Measurements from ENCODE around the gene STK16. TPM values are rescaled to one million over a fixed set of nuclear protein-coding genes. Genes with fewer than 3 reads are reported as not detected.
A peak's percentile ranks its signal among the peaks of the same experiment; 100 is the strongest.

The STK16 gene
- total and polyA plus RNA-seq, 2 donors = 21.4 to 55.1 TPM

DNA sequence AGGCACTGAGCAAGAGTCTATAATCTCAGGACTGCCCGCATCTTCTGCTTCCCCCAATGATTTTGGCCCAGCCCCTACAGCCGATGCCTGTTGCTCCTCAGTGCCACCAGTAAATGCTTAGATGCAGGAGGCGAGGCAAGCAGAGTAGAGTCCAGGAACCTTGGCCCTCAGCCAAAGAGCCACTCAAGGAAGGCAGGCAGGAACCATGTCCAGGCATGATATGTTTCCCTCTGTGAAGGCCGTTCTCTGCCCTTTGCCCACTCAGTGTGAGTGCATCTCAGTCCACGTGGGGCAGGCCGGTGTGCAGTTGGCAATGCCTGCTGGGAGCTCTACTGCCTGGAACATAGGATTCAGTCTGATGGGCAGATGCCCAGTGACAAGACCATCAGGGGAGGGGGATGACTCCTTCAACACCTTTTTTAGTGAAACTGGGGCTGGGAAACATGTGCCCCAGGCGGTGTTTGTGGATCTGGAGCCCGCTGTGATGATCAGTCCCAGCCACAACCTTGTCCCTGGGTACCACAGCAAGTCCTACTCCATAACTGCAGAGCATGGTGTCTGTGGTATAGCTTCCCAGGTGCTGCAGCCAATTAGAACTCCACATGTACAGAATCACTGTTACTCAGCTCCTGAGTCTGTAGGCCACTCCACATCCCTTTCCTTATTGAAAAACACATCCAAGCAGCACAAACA is 24.2 kb downstream of the STK16 start:
- H3K27ac ChIP-seq (ENCODE audit: low read depth in 1 of 2, low read length in 1 of 2) = no peak overlapping the region

DNA sequence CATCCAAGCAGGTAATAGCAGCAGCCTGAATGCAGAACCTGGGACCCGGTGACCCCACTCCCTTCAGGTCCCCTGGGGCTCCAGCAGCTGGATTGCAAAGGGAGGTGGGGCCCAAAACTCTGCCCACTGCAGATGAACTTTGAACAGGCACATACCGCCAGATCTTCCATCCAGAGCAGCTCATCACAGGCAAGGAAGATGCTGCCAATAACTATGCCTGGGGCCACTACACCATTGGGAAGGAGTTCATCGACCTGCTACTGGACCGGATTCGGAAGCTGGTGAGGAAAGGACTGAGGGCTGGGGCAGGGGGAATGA is 24.7 kb downstream of the STK16 start:
- Histone ChIP-seq H3K36me3 (ENCODE audit: control insufficient read depth in 2 of 2, insufficient read depth in 2 of 2, low read length in 1 of 2) (no peaks in the 10 kb centered on the region), H3K4me3 (ENCODE audit: low read length in 2 of 2) (no peak overlapping the region), H3K9me3 (ENCODE audit: control insufficient read depth in 2 of 2, insufficient read depth in 1 of 2, low read length in 1 of 2) (no peaks in the 10 kb centered on the region), H3K27ac (ENCODE audit: low read depth in 1 of 2, low read length in 1 of 2) (no peak overlapping the region), H3K27me3 (ENCODE audit: control insufficient read depth in 2 of 2, insufficient read depth in 1 of 2, low read length in 1 of 2) (peaks cover 0 to 26% of the 10 kb centered on the region in 2 donors), H3K4me1 (ENCODE audit: control insufficient read depth in 2 of 2, insufficient read depth in 2 of 2, low read length in 2 of 2) (no peaks in the 10 kb centered on the region)
- 95% methylated on average over 5 of the region's 5 CpGs for WGBS
- no peak for DNase-seq (ENCODE audit: low read depth in 6 of 9, low spot score in 9 of 9)

More for the DNA sequence above, 24.2 kb downstream of the STK16 start:
- no peaks in the 10 kb centered on the region for H3K36me3 ChIP-seq (ENCODE audit: control insufficient read depth in 2 of 2, insufficient read depth in 2 of 2, low read length in 1 of 2)
- no peaks in the 10 kb centered on the region for H3K9me3 ChIP-seq (ENCODE audit: control insufficient read depth in 2 of 2, insufficient read depth in 1 of 2, low read length in 1 of 2)
- H3K4me1 ChIP-seq (ENCODE audit: control insufficient read depth in 2 of 2, insufficient read depth in 2 of 2, low read length in 2 of 2) = no peaks in the 10 kb centered on the region
- WGBS = 90% methylated on average over 8 of the region's 8 CpGs
- DNase-seq (ENCODE audit: low read depth in 6 of 9, low spot score in 9 of 9) = no peak
- no peak overlapping the region for H3K4me3 ChIP-seq (ENCODE audit: low read length in 2 of 2)
- H3K27me3 ChIP-seq (ENCODE audit: control insufficient read depth in 2 of 2, insufficient read depth in 1 of 2, low read length in 1 of 2) = peaks cover 0 to 25% of the 10 kb centered on the region in 2 donors

DNA sequence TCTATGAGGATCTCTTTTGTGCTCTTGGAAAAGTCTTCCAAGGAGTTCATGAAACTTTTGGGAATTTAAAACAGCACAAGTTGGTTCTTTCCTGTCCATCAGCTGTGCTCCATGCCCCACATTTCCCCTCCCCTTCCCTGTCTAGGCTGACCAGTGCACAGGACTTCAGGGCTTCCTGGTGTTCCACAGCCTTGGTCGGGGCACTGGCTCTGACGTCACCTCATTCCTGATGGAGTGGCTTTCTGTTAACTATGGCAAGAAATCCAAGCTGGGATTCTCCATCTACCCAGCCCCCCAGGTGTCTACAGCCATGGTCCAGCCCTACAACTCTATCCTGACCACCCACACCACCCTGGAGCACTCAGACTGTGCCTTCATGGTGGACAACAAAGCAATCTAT is 25.7 kb downstream of the STK16 start:
- Histone ChIP-seq H3K27me3 (ENCODE audit: control insufficient read depth in 2 of 2, insufficient read depth in 1 of 2, low read length in 1 of 2) (peaks cover 0 to 26% of the 10 kb centered on the region in 2 donors), H3K36me3 (ENCODE audit: control insufficient read depth in 2 of 2, insufficient read depth in 2 of 2, low read length in 1 of 2) (no peaks in the 10 kb centered on the region), H3K4me3 (ENCODE audit: low read length in 2 of 2) (no peak overlapping the region), H3K27ac (ENCODE audit: low read depth in 1 of 2, low read length in 1 of 2) (no peak overlapping the region), H3K4me1 (ENCODE audit: control insufficient read depth in 2 of 2, insufficient read depth in 2 of 2, low read length in 2 of 2) (no peaks in the 10 kb centered on the region), H3K9me3 (ENCODE audit: control insufficient read depth in 2 of 2, insufficient read depth in 1 of 2, low read length in 1 of 2) (no peaks in the 10 kb centered on the region)
- DNase-seq (ENCODE audit: low read depth in 6 of 9, low spot score in 9 of 9) = no peak
- WGBS = 98% methylated on average over 2 of the region's 2 CpGs

DNA sequence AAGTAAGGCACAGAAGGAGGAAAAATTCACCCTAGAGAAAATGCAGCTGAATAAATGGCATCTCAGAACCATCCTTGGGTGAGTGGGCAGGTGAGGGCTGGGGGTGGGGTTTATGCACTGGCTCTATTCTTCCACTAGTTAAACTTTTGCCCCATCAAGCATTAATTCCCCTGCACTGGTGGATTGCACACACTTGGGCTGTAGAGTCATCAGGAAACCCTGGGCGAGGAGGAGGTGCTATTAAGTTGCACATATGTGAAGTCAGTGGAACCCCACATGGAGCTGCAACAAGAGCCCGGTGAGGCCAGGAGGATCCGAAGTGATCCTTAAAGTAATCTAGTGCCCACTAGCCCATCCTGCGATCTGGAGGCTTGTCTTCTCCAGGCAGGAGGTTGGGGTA is 27.1 kb downstream of the STK16 start:
- DNase-seq (ENCODE audit: low read depth in 6 of 9, low spot score in 9 of 9) = no peak
- H3K27me3 ChIP-seq (ENCODE audit: control insufficient read depth in 2 of 2, insufficient read depth in 1 of 2, low read length in 1 of 2) = peaks cover 0 to 26% of the 10 kb centered on the region in 2 donors
- no peaks in the 10 kb centered on the region for H3K9me3 ChIP-seq (ENCODE audit: control insufficient read depth in 2 of 2, insufficient read depth in 1 of 2, low read length in 1 of 2)
- no peaks in the 10 kb centered on the region for H3K36me3 ChIP-seq (ENCODE audit: control insufficient read depth in 2 of 2, insufficient read depth in 2 of 2, low read length in 1 of 2)
- H3K4me1 ChIP-seq (ENCODE audit: control insufficient read depth in 2 of 2, insufficient read depth in 2 of 2, low read length in 2 of 2) = peaks cover 0 to under 1% of the 10 kb centered on the region in 2 donors
- 96% methylated on average over 4 of the region's 4 CpGs for WGBS
- no peak overlapping the region for H3K4me3 ChIP-seq (ENCODE audit: low read length in 2 of 2)
- no peak overlapping the region for H3K27ac ChIP-seq (ENCODE audit: low read depth in 1 of 2, low read length in 1 of 2)

DNA sequence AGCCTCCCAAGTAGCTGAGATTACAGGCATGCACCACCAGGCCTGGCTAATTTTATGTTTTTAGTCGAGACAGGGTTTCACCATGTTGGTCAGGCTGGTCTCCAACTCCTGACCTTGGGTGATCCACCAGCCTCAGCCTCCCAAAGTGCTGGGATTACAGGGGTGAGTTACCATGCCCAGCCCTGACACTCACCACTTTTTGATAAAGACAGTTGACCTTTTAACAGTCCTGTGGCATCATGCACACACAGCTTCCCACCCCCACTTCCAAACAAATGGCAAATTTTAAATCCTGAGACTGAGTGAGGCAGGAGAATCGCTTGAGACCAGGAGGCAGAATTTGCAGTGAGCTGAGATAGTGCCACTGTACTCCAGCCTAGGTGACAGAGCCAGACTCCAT is 27.7 kb downstream of the STK16 start:
- Histone ChIP-seq H3K27me3 (ENCODE audit: control insufficient read depth in 2 of 2, insufficient read depth in 1 of 2, low read length in 1 of 2) (peaks cover 0 to 26% of the 10 kb centered on the region in 2 donors), H3K36me3 (ENCODE audit: control insufficient read depth in 2 of 2, insufficient read depth in 2 of 2, low read length in 1 of 2) (no peaks in the 10 kb centered on the region), H3K9me3 (ENCODE audit: control insufficient read depth in 2 of 2, insufficient read depth in 1 of 2, low read length in 1 of 2) (no peaks in the 10 kb centered on the region), H3K27ac (ENCODE audit: low read depth in 1 of 2, low read length in 1 of 2) (no peak overlapping the region), H3K4me3 (ENCODE audit: low read length in 2 of 2) (no peak overlapping the region), H3K4me1 (ENCODE audit: control insufficient read depth in 2 of 2, insufficient read depth in 2 of 2, low read length in 2 of 2) (peaks cover 4 to 7% of the 10 kb centered on the region in 2 donors)
- WGBS = 85% methylated on average over 2 of the region's 2 CpGs
- DNase-seq (ENCODE audit: low read depth in 6 of 9, low spot score in 9 of 9) = no peak

DNA sequence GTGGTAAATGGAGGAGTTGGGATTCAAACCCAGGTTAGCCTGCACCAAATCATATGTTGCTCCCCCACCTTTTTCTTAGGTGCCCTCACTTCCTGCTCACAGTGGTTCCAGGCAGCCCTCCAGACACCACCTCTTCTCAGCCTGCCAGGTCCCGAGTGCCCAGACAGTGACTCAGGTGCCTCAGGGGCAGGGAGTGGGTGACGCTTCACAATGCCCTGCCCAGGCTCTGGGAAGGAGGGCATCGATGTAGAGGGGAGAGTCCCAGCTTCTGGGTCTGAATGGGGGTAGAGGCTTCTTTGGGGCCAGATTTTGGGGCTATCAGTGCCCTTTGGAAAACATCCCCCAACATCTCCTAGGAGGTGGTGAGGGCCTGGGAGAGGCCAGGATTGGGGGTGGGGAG is 28.7 kb downstream of the STK16 start:
- Histone ChIP-seq H3K27ac (ENCODE audit: low read depth in 1 of 2, low read length in 1 of 2) (no peak overlapping the region), H3K9me3 (ENCODE audit: control insufficient read depth in 2 of 2, insufficient read depth in 1 of 2, low read length in 1 of 2) (no peaks in the 10 kb centered on the region)
- WGBS = 98% methylated on average over 3 of the region's 3 CpGs

DNA sequence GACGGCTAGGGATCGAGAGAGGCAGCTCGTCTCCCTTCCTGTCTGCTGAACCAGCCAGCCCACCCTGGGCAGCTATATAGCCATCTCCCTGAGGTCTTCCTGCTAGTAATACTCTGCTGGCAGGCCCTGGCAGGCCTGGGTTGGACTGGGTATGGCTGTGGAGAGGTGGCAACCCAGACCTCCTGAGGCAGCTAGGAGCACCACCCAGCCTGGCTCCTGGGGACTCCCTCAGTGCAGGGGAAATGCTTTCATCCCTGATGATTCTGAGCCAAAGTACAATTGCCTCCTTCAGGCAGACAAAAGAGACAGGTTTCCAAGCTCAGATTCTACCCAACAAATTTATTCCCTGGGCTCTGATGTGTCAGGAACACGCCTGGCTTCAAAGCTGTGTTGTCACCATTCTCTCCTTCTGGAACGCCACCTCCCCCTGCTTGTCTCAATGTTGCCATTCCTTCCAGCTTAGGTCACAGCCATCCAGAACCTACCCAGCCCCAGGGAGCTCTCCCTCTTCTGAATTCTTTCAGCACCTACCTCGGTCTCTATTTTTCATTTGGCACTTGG is 29.2 kb downstream of the STK16 start:
- WGBS = 94% methylated on average over 6 of the region's 6 CpGs
- Histone ChIP-seq H3K27me3 (ENCODE audit: control insufficient read depth in 2 of 2, insufficient read depth in 1 of 2, low read length in 1 of 2) (peaks cover 0 to 26% of the 10 kb centered on the region in 2 donors), H3K4me3 (ENCODE audit: low read length in 2 of 2) (no peak overlapping the region), H3K4me1 (ENCODE audit: control insufficient read depth in 2 of 2, insufficient read depth in 2 of 2, low read length in 2 of 2) (peaks cover 12 to 18% of the 10 kb centered on the region in 2 donors), H3K9me3 (ENCODE audit: control insufficient read depth in 2 of 2, insufficient read depth in 1 of 2, low read length in 1 of 2) (no peaks in the 10 kb centered on the region), H3K27ac (ENCODE audit: low read depth in 1 of 2, low read length in 1 of 2) (no peak overlapping the region), H3K36me3 (ENCODE audit: control insufficient read depth in 2 of 2, insufficient read depth in 2 of 2, low read length in 1 of 2) (no peaks in the 10 kb centered on the region)
- DNase-seq (ENCODE audit: low read depth in 6 of 9, low spot score in 9 of 9) = no peak

More for the DNA sequence above, 28.7 kb downstream of the STK16 start:
- no peak for DNase-seq (ENCODE audit: low read depth in 6 of 9, low spot score in 9 of 9)
- peaks cover 12 to 16% of the 10 kb centered on the region in 2 donors for H3K4me1 ChIP-seq (ENCODE audit: control insufficient read depth in 2 of 2, insufficient read depth in 2 of 2, low read length in 2 of 2)
- H3K4me3 ChIP-seq (ENCODE audit: low read length in 2 of 2) = no peak overlapping the region
- no peaks in the 10 kb centered on the region for H3K36me3 ChIP-seq (ENCODE audit: control insufficient read depth in 2 of 2, insufficient read depth in 2 of 2, low read length in 1 of 2)
- peaks cover 0 to 26% of the 10 kb centered on the region in 2 donors for H3K27me3 ChIP-seq (ENCODE audit: control insufficient read depth in 2 of 2, insufficient read depth in 1 of 2, low read length in 1 of 2)

DNA sequence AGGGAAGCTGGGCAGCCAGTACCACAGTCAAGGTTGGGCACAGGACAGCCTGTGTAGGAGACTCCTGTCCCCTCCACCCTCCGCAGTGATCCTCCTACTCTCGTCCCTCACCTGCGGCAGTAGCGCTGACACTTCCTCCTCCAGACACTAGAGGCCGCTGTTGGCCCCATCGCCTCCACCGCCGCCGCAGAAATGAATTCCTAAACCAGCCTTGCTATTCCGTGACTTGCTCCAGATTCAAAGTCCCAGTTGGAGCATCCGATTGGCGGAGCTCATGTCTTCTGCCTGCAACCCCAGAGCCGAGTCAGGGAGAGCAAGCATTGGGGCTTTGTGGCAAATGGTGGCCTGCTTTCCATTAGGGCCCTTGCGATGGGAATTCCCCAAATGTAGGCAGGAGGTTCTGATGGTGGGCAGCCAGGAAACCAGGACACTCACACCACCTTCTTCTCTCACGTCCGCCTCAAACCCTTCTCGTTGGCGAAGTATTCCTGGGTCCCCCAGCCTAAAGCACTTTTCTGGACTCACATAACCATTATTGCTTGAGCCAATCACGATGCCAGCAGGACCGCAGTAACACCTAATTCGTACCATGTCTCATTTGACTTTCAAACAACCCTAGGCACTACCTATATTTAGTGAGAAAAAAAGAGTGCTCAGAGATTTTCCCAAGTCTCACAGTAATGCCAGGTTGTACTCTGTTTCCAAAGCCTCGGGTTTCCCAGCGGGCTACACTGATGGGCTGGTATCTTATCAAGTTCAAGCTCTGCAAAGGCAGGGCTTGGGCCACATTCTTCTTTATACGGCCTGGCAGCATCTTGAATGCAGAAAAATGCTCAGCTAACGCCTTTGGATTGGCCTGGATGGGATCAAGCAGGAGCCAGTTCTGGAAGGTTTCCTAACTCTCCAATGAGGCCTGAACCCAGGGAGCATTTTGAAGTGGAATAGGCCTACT is 32.7 kb downstream of the STK16 start:
- 33% methylated on average over 25 of the region's 25 CpGs for WGBS
- H3K9me3 ChIP-seq (ENCODE audit: control insufficient read depth in 2 of 2, insufficient read depth in 1 of 2, low read length in 1 of 2) = no peaks in the 10 kb centered on the region
- DNase-seq (ENCODE audit: low read depth in 6 of 9, low spot score in 9 of 9) = peak in 5 of 9 donors; percentile 63 to 82 (median 74)
- H3K27ac ChIP-seq (ENCODE audit: low read depth in 1 of 2, low read length in 1 of 2) = peak overlapping the region; percentile 99 to 100
- H3K4me1 ChIP-seq (ENCODE audit: control insufficient read depth in 2 of 2, insufficient read depth in 2 of 2, low read length in 2 of 2) = peaks cover 19 to 34% of the 10 kb centered on the region in 2 donors
- H3K27me3 ChIP-seq (ENCODE audit: control insufficient read depth in 2 of 2, insufficient read depth in 1 of 2, low read length in 1 of 2) = peaks cover 0 to 13% of the 10 kb centered on the region in 2 donors
- H3K36me3 ChIP-seq (ENCODE audit: control insufficient read depth in 2 of 2, insufficient read depth in 2 of 2, low read length in 1 of 2) = peaks cover 14 to 24% of the 10 kb centered on the region in 2 donors
- no peak overlapping the region for H3K4me3 ChIP-seq (ENCODE audit: low read length in 2 of 2)
